Transverse colon (tissue), 4 donors: ENCODE data around the gene PRDM5. TPM values are rescaled to one million over a fixed set of nuclear protein-coding genes. Genes with fewer than 3 reads are reported as not detected.

ENCODE experiments used
- DNase-seq: peaks from one replicate; pipeline ENCODE4 v3.0.0-alpha.2; 2019
- H3K27ac ChIP-seq, 4 donors: fragments of 200-600 bp; sonication (generic); 2 replicates each; pipeline ENCODE4 v1.5.1; 2016 to 2018; ENCODE audit warnings: inconsistent platforms in 4 of 4
- H3K27me3 ChIP-seq: fragments of 200-600 bp; sonication (generic); 2 replicates; pipeline ENCODE4 v1.5.1; 2017; ENCODE audit warnings: inconsistent platforms
- H3K36me3 ChIP-seq, 4 donors: fragments of 200-600 bp; sonication (generic); 2 replicates each; pipeline ENCODE4 v1.5.1; 2017 to 2019; ENCODE audit warnings: inconsistent platforms in 4 of 4
- H3K4me1 ChIP-seq, 4 donors: fragments of 200-600 bp; sonication (generic); 2 replicates each; pipeline ENCODE4 v1.5.1; 2017 to 2020; ENCODE audit warnings: inconsistent platforms in 4 of 4
- H3K4me3 ChIP-seq, 4 donors: fragments of 200-600 bp; sonication (generic); 1 replicate in 1 of 4; 2 replicates in 3 of 4; pipeline versions ENCODE4 v1.5.1 to v1.6.1; 2017 to 2019; ENCODE audit warnings: inconsistent platforms in 4 of 4
- H3K9me3 ChIP-seq, 2 donors: fragments of 200-600 bp; sonication (generic); 2 replicates each; pipeline ENCODE4 v1.5.1; 2017 to 2019; ENCODE audit warnings: inconsistent platforms in 2 of 2
- EP300 ChIP-seq: sonication (generic); formaldehyde crosslinking; IDR thresholded peaks from one replicate; pipeline ENCODE4 v1.6.1; 2017; ENCODE audit warnings: antibody characterized with exemption, low read depth
- POLR2A ChIP-seq: fragments of 450-650 bp; IDR thresholded peaks from one replicate; pipeline ENCODE4 v1.6.1; 2016; ENCODE audit warnings: antibody characterized with exemption, mild to moderate bottlenecking, moderate library complexity
- POLR2AphosphoS5 ChIP-seq, 3 donors: sonication (generic); formaldehyde crosslinking; IDR thresholded peaks; one replicate each; pipeline ENCODE4 v1.6.1; 2016; ENCODE audit warnings: antibody characterized with exemption in 3 of 3
- WGBS, 2 donors: methylation state at CpG; one replicate each; pipeline ENCODE4 v1.1.5; 2018; ENCODE audit warnings: low coverage in 1 of 2; 5-methylcytosine and 5-hydroxymethylcytosine counted together
- in situ Hi-C, 4 donors: fragments of 200-750 bp; cut with MboI; loops; one replicate each; pipeline versions ENCODE4 v1.15.0 to v1.15.1; 2017; ENCODE audit warnings: low sequenced_read_pairs in 3 of 4, low pct_ligation_motif_present in 1 of 4, low pct_unique_long_range_greater_than_20kb in 1 of 4
- intact Hi-C: fragments of 100-400 bp; cut with DNase I; formaldehyde crosslinking; loops from one replicate; pipeline ENCODE4 v1.15.1; 2023; ENCODE audit warnings: low total_unique reads
- total RNA-seq, 4 donors: library from RNA; depleted of rRNA; stranded (reverse); fragments of >200 nt; gene quantifications; one replicate each; pipeline ENCODE4 v1.1.0, GENCODE V29; 2016
- TF ChIP-seq, protein P1 (sequence below), 5 experiments: fragments of 200-600 bp in 3 of 5; fragments of 450-650 bp in 2 of 5; sonication (generic) in 3 of 5; IDR thresholded peaks; 1 replicate in 2 of 5; 2 replicates in 3 of 5; pipeline ENCODE4 v1.5.1; 2016 to 2017; ENCODE audit warnings: antibody characterized with exemption in 5 of 5, inconsistent platforms in 3 of 5, mild to moderate bottlenecking in 2 of 5, moderate library complexity in 1 of 5

PRDM5 gene
- total RNA-seq, 4 donors from 2014 or later = 3.8 to 7.9 (median 6.9) TPM

DNA sequence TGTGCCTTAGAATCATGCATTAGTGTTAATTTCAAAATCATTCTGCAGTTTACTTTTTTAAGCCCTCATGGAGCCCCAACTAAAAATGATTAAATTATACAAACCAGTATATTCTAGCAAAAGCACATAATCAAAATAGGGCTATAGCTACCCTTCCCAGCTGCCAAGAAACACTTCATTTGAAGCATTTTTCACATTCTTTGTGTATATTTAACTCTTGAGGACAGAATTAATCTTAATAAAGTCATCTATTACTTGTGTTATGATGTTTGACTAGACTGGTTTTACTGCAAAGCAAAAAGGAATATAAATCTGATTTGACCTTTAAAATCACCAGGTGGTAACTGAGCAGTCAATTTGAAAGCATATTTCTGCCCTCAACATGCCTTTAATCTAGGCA, 145.1 kb downstream of the PRDM5 start:
- in situ Hi-C loops = no loop called here
- no peak for DNase-seq
- H3K27ac ChIP-seq = no peak overlapping the region
- no peak overlapping the region for H3K4me3 ChIP-seq
- no peaks in the 10 kb centered on the region for H3K9me3 ChIP-seq
- TF ChIP-seq, protein P1, sequence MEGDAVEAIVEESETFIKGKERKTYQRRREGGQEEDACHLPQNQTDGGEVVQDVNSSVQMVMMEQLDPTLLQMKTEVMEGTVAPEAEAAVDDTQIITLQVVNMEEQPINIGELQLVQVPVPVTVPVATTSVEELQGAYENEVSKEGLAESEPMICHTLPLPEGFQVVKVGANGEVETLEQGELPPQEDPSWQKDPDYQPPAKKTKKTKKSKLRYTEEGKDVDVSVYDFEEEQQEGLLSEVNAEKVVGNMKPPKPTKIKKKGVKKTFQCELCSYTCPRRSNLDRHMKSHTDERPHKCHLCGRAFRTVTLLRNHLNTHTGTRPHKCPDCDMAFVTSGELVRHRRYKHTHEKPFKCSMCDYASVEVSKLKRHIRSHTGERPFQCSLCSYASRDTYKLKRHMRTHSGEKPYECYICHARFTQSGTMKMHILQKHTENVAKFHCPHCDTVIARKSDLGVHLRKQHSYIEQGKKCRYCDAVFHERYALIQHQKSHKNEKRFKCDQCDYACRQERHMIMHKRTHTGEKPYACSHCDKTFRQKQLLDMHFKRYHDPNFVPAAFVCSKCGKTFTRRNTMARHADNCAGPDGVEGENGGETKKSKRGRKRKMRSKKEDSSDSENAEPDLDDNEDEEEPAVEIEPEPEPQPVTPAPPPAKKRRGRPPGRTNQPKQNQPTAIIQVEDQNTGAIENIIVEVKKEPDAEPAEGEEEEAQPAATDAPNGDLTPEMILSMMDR (IDR thresholded peaks at IDR 0.05) = no peak
- TF ChIP-seq POLR2AphosphoS5 (IDR thresholded peaks at IDR 0.05) (no peak), POLR2A (no peak), EP300 (no peak)
- intact Hi-C loops = no loop called here
- H3K36me3 ChIP-seq = no peaks in the 10 kb centered on the region
- no peaks in the 10 kb centered on the region for H3K4me1 ChIP-seq
- no peaks in the 10 kb centered on the region for H3K27me3 ChIP-seq

- in situ Hi-C loops = no loop called here
- H3K9me3 ChIP-seq = no peaks in the 10 kb centered on the region
- no peak overlapping the region for H3K4me3 ChIP-seq
- no peaks in the 10 kb centered on the region for H3K4me1 ChIP-seq
- no peak for TF ChIP-seq EP300
- no peak for TF ChIP-seq POLR2AphosphoS5 (IDR thresholded peaks at IDR 0.05)
- TF ChIP-seq POLR2A = no peak
- TF ChIP-seq, protein P1 (IDR thresholded peaks at IDR 0.05) = no peak
- no peaks in the 10 kb centered on the region for H3K27me3 ChIP-seq
- DNase-seq = no peak
- no peaks in the 10 kb centered on the region for H3K36me3 ChIP-seq
- H3K27ac ChIP-seq = no peak overlapping the region
- intact Hi-C loops = no loop called here
Observed at GRCh38 chr4:120775431-120775830, 147.1 kb downstream of the PRDM5 start.

DNA sequence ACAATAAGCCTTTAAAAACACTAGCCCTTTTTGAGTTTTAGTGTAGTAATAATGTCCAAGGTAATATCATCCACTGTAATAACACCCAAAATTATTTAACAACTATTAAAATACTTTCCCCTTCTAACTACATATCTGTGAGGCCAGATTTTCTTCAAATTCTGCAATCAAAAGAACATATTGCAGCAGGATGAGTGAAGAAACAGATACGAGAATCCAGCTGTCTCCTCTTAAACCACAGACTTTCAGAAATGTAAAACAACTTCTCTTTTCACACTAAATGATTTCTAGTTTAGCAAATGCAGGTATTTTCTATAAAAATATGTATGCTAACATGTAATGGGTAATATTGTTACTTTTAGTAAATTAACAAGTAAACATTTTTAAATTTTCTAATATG, 148.9 kb downstream of the PRDM5 start:
- H3K36me3 ChIP-seq = no peaks in the 10 kb centered on the region
- intact Hi-C loops (no loop called here), in situ Hi-C loops (no loop called here)
- H3K4me3 ChIP-seq = no peak overlapping the region
- TF ChIP-seq POLR2A (no peak), POLR2AphosphoS5 (IDR thresholded peaks at IDR 0.05) (no peak), EP300 (no peak)
- TF ChIP-seq, protein P1 (IDR thresholded peaks at IDR 0.05) = no peak
- H3K4me1 ChIP-seq = no peaks in the 10 kb centered on the region
- no peaks in the 10 kb centered on the region for H3K27me3 ChIP-seq
- H3K9me3 ChIP-seq = no peaks in the 10 kb centered on the region
- no peak for DNase-seq
- WGBS, 2 donors = 64 to 69% methylated on average over 1 of the region's 1 CpG
- H3K27ac ChIP-seq = no peak overlapping the region

DNA sequence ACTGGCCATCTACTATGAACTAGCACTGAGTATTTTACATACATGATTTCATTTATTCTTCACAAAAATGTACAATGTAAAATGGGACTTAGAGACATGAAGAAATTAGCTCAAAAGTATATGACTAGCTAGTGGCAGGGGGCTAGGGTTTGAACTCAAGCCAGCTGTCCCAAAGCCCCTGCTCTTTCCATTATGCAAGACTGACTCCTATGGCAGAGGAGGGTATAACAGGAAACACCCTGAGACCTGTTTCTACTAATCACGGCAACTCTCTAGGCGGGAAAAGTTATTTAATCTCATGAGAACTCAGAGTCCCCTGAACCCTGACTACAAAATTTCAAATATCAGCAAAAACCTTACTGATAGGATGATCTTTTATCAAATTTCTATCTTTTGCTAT, 150.6 kb downstream of the PRDM5 start:
- no peaks in the 10 kb centered on the region for H3K4me1 ChIP-seq
- H3K9me3 ChIP-seq = no peaks in the 10 kb centered on the region
- DNase-seq = no peak
- no peaks in the 10 kb centered on the region for H3K27me3 ChIP-seq
- H3K4me3 ChIP-seq = no peak overlapping the region
- in situ Hi-C loops (no loop called here), intact Hi-C loops (no loop called here)
- TF ChIP-seq, protein P1 (IDR thresholded peaks at IDR 0.05) = no peak
- TF ChIP-seq POLR2A (no peak), EP300 (no peak), POLR2AphosphoS5 (IDR thresholded peaks at IDR 0.05) (no peak)
- no peaks in the 10 kb centered on the region for H3K36me3 ChIP-seq
- H3K27ac ChIP-seq = no peak overlapping the region
- 53 to 94% methylated on average over 2 of the region's 2 CpGs for WGBS, 2 donors
